Smooth muscle cell (in vitro differentiated cells): ENCODE data around the gene CDCP2. TPM values are rescaled to one million over a fixed set of nuclear protein-coding genes. Genes with fewer than 3 reads are reported as not detected.

Experiments
- DNase-seq: peaks from one replicate; lab custom pipeline; 2025; ENCODE audit not compliant: unreplicated experiment; lab: John Stamatoyannopoulos, UW
- H2AFZ ChIP-seq: fragments of 200-600 bp; sonication (generic); 2 replicates; pipeline ENCODE4 v1.6.0; 2016; ENCODE audit warnings: antibody characterized with exemption, low read depth, mild to moderate bottlenecking
- H3F3A ChIP-seq: fragments of 200-600 bp; sonication (generic); 2 replicates; pipeline ENCODE4 v1.6.0; 2017; ENCODE audit warnings: antibody characterized with exemption, low read depth
- H3K27ac ChIP-seq: fragments of 200-600 bp; sonication (generic); 2 replicates; pipeline ENCODE4 v1.5.1; 2016; ENCODE audit warnings: low read depth, mild to moderate bottlenecking
- H3K27me3 ChIP-seq: fragments of 200-600 bp; sonication (generic); 2 replicates; pipeline ENCODE4 v1.6.1; 2016; ENCODE audit warnings: low read depth, mild to moderate bottlenecking
- H3K36me3 ChIP-seq: fragments of 200-600 bp; sonication (generic); 2 replicates; pipeline ENCODE4 v1.5.1; 2016; ENCODE audit warnings: low read depth
- H3K4me1 ChIP-seq: fragments of 200-600 bp; sonication (generic); 2 replicates; pipeline ENCODE4 v1.5.1; 2016; ENCODE audit warnings: low read depth
- H3K4me2 ChIP-seq: fragments of 200-600 bp; sonication (generic); 2 replicates; pipeline ENCODE4 v1.6.0; 2016; ENCODE audit warnings: mild to moderate bottlenecking
- H3K4me3 ChIP-seq: fragments of 200-600 bp; sonication (generic); 2 replicates; pipeline ENCODE4 v1.5.1; 2016; ENCODE audit warnings: mild to moderate bottlenecking
- H3K79me2 ChIP-seq: fragments of 200-600 bp; sonication (generic); 2 replicates; pipeline ENCODE4 v1.6.0; 2016; ENCODE audit warnings: low read depth, mild to moderate bottlenecking
- H3K9ac ChIP-seq: fragments of 200-600 bp; sonication (generic); 2 replicates; pipeline ENCODE4 v1.6.0; 2016; ENCODE audit warnings: low read depth
- H3K9me3 ChIP-seq: fragments of 200-600 bp; sonication (generic); replicated peaks from 2 replicates; pipeline ENCODE4 v1.5.1; 2016; ENCODE audit warnings: low read depth
- H4K20me1 ChIP-seq: fragments of 200-600 bp; sonication (generic); 2 replicates; pipeline ENCODE4 v1.6.0; 2016; ENCODE audit warnings: low read depth
- WGBS: methylation state at CpG from one replicate; pipeline ENCODE4 v1.1.7; 2016; ENCODE audit warnings: low lambda C conversion rate; 5-methylcytosine and 5-hydroxymethylcytosine counted together
- polyA plus RNA-seq: library from polyadenylated mRNA; unstranded; fragments of >200 nt; fragmentation: Nextera tagmentation; extraction: Ambion mirVana; gene quantifications from 2 replicates; pipeline ENCODE4 v1.2.1, GENCODE V29; 2016
- total RNA-seq: library from RNA; depleted of rRNA; stranded (reverse); fragments of >200 nt; gene quantifications from 2 replicates; pipeline ENCODE4 v1.2.3, GENCODE V29; 2014
- TF ChIP-seq, protein P1 (sequence below): fragments of 200-600 bp; sonication (generic); IDR thresholded peaks from 2 replicates; pipeline ENCODE4 v1.5.1; 2017; ENCODE audit warnings: borderline replicate concordance, mild to moderate bottlenecking, antibody characterized with exemption; ENCODE audit not compliant: insufficient read depth, poor library complexity, severe bottlenecking

Gene CDCP2
- total and polyA plus RNA-seq, 2 experiments from 2014 or later: not detected

DNA sequence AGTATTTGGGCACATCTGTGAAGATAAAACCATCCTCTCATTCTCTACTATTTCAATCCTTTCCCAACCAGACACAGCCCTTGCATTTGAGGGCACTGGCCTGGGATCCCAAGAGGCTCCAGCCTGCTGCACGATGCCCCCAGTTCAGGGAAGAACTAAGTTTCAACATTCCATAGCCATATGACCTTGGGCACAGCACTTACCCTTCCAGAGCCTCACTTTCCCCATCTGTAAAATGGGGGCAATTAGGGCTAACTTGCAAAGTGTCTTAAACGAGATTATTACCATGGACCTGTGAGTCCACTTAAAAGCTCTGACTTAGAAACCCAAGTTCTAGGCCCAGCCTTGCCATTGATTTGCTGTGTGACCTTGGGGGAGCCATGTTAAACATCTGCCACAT lies 22.9 kb downstream of the CDCP2 start:
- Histone ChIP-seq H4K20me1 (no peaks in the 10 kb centered on the region), H3K4me2 (no peak overlapping the region), H3F3A (no peaks in the 10 kb centered on the region), H3K9ac (no peak overlapping the region), H3K27ac (no peak overlapping the region), H3K27me3 (no peaks in the 10 kb centered on the region), H3K79me2 (no peaks in the 10 kb centered on the region), H3K9me3 (no peaks in the 10 kb centered on the region), H3K36me3 (no peaks in the 10 kb centered on the region), H3K4me3 (no peak overlapping the region), H2AFZ (no peak overlapping the region), H3K4me1 (no peaks in the 10 kb centered on the region)
- DNase-seq: no peak
- TF ChIP-seq, protein P1, sequence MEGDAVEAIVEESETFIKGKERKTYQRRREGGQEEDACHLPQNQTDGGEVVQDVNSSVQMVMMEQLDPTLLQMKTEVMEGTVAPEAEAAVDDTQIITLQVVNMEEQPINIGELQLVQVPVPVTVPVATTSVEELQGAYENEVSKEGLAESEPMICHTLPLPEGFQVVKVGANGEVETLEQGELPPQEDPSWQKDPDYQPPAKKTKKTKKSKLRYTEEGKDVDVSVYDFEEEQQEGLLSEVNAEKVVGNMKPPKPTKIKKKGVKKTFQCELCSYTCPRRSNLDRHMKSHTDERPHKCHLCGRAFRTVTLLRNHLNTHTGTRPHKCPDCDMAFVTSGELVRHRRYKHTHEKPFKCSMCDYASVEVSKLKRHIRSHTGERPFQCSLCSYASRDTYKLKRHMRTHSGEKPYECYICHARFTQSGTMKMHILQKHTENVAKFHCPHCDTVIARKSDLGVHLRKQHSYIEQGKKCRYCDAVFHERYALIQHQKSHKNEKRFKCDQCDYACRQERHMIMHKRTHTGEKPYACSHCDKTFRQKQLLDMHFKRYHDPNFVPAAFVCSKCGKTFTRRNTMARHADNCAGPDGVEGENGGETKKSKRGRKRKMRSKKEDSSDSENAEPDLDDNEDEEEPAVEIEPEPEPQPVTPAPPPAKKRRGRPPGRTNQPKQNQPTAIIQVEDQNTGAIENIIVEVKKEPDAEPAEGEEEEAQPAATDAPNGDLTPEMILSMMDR: no peak
- WGBS: 93% methylated on average over 2 of the region's 2 CpGs

DNA sequence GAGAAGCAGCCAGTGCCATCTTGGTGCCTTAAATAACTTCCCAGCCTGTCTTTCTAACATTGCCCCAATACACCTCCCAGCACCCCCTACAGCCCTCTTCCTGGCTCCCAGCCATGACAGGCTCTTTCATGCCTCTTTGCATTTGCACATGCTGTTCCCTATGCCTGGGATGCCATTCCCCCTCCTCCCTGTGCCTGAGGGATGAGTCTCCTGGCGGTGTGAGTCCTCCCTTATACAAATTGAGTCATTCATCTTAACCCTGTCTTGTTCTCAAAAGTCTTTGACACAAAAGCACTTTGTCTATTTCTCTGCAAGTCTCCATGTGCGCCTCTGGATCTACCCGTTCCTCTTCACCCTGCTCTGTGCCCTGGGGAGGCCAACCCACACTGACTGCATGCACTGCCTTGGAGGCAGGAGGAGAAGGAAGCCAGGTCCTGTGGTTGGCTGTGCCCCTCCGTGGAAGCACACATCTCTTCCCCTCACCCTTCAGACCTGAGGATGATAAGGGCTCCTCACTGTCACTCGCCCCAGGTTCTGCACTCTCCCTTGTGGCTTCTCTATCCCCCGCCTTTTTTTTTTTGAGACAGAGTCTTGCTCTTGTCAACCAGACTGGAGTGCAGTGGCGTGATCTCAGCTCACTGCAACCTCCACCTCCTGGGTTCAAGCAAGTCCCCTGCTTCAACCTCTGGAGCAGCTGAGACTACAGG lies 25.1 kb downstream of the CDCP2 start:
- H3K4me2 ChIP-seq: no peak overlapping the region
- no peak overlapping the region for H2AFZ ChIP-seq
- no peaks in the 10 kb centered on the region for H3K27me3 ChIP-seq
- no peaks in the 10 kb centered on the region for H3F3A ChIP-seq
- H3K79me2 ChIP-seq: no peaks in the 10 kb centered on the region
- H3K9me3 ChIP-seq: no peaks in the 10 kb centered on the region
- H3K4me3 ChIP-seq: no peak overlapping the region
- H3K27ac ChIP-seq: no peak overlapping the region
- no peaks in the 10 kb centered on the region for H3K36me3 ChIP-seq
- DNase-seq: no peak
- 84% methylated on average over 7 of the region's 7 CpGs for WGBS
- H4K20me1 ChIP-seq: no peaks in the 10 kb centered on the region
- TF ChIP-seq, protein P1: no peak
- no peak overlapping the region for H3K9ac ChIP-seq
- no peaks in the 10 kb centered on the region for H3K4me1 ChIP-seq

DNA sequence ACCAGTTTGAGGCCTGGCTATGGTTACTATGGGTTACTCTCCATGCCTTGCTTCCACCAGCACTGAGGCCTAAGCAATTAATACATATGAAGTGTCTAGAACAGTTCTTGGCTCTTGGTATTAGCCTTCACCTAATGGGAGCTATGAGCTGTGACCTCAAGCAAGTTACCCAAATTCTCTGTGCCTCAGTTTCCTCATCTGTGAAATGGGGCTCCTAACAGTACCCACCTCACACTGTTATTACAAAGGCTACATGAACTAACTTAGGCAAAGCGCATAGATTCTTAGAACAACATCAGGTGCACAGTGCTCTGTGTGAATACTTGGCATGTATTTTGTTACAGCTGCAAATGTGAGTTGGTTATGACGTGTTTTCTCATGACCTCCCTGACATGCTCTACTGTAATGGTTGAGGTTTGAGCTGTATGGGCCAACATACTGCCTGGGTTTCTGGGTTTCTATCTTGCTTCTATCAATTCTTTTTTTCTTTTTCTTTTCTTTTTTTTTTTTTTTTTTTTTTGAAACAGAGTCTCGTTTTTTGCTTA lies 26.5 kb downstream of the CDCP2 start:
- no peaks in the 10 kb centered on the region for H3K79me2 ChIP-seq
- no peak for DNase-seq
- H3K27me3 ChIP-seq: no peaks in the 10 kb centered on the region
- H3K4me1 ChIP-seq: peaks cover 1% of the 10 kb centered on the region
- no peaks in the 10 kb centered on the region for H3K36me3 ChIP-seq
- H2AFZ ChIP-seq: no peak overlapping the region
- H3F3A ChIP-seq: no peaks in the 10 kb centered on the region
- no peaks in the 10 kb centered on the region for H3K9me3 ChIP-seq
- WGBS: 99% methylated on average over 3 of the region's 3 CpGs
- no peak overlapping the region for H3K9ac ChIP-seq
- H3K4me2 ChIP-seq: no peak overlapping the region
- no peak overlapping the region for H3K27ac ChIP-seq
- H3K4me3 ChIP-seq: no peak overlapping the region
- TF ChIP-seq, protein P1: no peak
- H4K20me1 ChIP-seq: no peaks in the 10 kb centered on the region
